Esophagus squamous epithelium (tissue), 4 donors: ENCODE data around the gene ABCA12.

ENCODE experiments used
- POLR2A ChIP-seq, 4 donors: fragments of 450-650 bp; IDR thresholded peaks; one replicate each; pipeline ENCODE4 v1.6.1; 2017; ENCODE audit warnings: antibody characterized with exemption in 4 of 4, mild to moderate bottlenecking in 4 of 4, moderate library complexity in 3 of 4
- TF ChIP-seq, protein P1 (sequence below), 6 experiments: fragments of 450-650 bp in 4 of 6; fragments of 200-600 bp in 2 of 6; sonication (generic) in 2 of 6; IDR thresholded peaks; one replicate each; pipeline ENCODE4 v1.5.1; 2016 to 2019; ENCODE audit warnings: antibody characterized with exemption in 6 of 6, mild to moderate bottlenecking in 4 of 6, moderate library complexity in 4 of 6

DNA sequence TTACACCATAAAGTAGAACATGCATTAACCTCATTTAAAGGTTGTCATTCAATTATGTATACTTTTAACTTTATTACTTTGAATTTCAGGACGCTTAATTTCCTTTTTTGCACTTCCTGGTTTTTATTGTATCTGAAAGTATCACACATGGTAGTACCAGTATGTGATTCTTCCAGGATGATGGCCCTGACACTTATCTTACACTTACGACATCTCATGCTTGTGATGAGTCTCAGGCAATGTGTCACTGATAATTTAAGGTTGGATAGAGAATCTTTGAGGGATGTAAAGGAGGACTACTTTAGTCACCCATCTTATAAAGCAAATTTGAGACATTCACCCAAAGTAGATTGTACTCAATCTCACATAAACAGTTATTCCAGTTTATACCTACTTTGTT lies 74.9 kb downstream of the ABCA12 start:
- TF ChIP-seq, protein P1, sequence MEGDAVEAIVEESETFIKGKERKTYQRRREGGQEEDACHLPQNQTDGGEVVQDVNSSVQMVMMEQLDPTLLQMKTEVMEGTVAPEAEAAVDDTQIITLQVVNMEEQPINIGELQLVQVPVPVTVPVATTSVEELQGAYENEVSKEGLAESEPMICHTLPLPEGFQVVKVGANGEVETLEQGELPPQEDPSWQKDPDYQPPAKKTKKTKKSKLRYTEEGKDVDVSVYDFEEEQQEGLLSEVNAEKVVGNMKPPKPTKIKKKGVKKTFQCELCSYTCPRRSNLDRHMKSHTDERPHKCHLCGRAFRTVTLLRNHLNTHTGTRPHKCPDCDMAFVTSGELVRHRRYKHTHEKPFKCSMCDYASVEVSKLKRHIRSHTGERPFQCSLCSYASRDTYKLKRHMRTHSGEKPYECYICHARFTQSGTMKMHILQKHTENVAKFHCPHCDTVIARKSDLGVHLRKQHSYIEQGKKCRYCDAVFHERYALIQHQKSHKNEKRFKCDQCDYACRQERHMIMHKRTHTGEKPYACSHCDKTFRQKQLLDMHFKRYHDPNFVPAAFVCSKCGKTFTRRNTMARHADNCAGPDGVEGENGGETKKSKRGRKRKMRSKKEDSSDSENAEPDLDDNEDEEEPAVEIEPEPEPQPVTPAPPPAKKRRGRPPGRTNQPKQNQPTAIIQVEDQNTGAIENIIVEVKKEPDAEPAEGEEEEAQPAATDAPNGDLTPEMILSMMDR (IDR thresholded peaks at IDR 0.05), result no peak
- no peak for TF ChIP-seq POLR2A (IDR thresholded peaks at IDR 0.05)
